OCI-LY1 (cell line): ENCODE results near the gene SDC4.

ENCODE experiments used
- H2AFZ ChIP-seq: fragments of 200-600 bp; sonication (generic), shearing (Covaris generic); 2 replicates; pipeline ENCODE4 v1.6.0; 2014; ENCODE audit warnings: antibody characterized with exemption, mild to moderate bottlenecking, low read length
- H3F3A ChIP-seq: fragments of 200-600 bp; sonication (generic), shearing (Covaris generic); 2 replicates; pipeline ENCODE4 v1.6.0; 2014; ENCODE audit warnings: mild to moderate bottlenecking, antibody characterized with exemption, low read length, moderate library complexity; ENCODE audit not compliant: insufficient read depth
- H3K27ac ChIP-seq: fragments of 200-600 bp; sonication (generic); 2 replicates; pipeline ENCODE4 v1.5.1; 2014; ENCODE audit warnings: low read length, mixed run types, mild to moderate bottlenecking, low read depth; ENCODE audit not compliant: poor library complexity, severe bottlenecking
- H3K27me3 ChIP-seq: fragments of 200-600 bp; sonication (generic); 2 replicates; pipeline ENCODE4 v1.6.0; 2014; ENCODE audit warnings: antibody characterized with exemption, mild to moderate bottlenecking, low read length, moderate library complexity; ENCODE audit not compliant: insufficient read depth
- H3K36me3 ChIP-seq: fragments of 200-600 bp; sonication (generic); 2 replicates; pipeline ENCODE4 v1.6.1; 2014; ENCODE audit warnings: mild to moderate bottlenecking, antibody characterized with exemption, low read length, moderate library complexity, mixed read lengths; ENCODE audit not compliant: insufficient read depth
- H3K4me1 ChIP-seq: fragments of 200-600 bp; sonication (generic); 2 replicates; pipeline ENCODE4 v1.5.1; 2014; ENCODE audit warnings: mild to moderate bottlenecking, low read length, moderate library complexity; ENCODE audit not compliant: insufficient read depth, severe bottlenecking
- H3K4me2 ChIP-seq: fragments of 200-600 bp; sonication (generic), shearing (Covaris generic); 2 replicates; pipeline ENCODE4 v1.6.1; 2014; ENCODE audit warnings: low read length
- H3K4me3 ChIP-seq: fragments of 200-600 bp; sonication (generic); 2 replicates; pipeline ENCODE4 v1.5.1; 2014; ENCODE audit warnings: low read length, low read depth, mild to moderate bottlenecking, mixed read lengths; ENCODE audit not compliant: poor library complexity, severe bottlenecking
- H3K79me2 ChIP-seq: fragments of 200-600 bp; shearing (Covaris generic); 2 replicates; pipeline ENCODE4 v1.6.1; 2016; ENCODE audit warnings: mixed run types, low read length, mixed read lengths; ENCODE audit not compliant: insufficient read depth
- H3K9ac ChIP-seq: fragments of 200-600 bp; sonication (generic), shearing (Covaris generic); 2 replicates; pipeline ENCODE4 v1.6.1; 2014; ENCODE audit warnings: mild to moderate bottlenecking, low read length, mixed read lengths
- H3K9me2 ChIP-seq: fragments of 200-600 bp; sonication (generic), shearing (Covaris generic); 2 replicates; pipeline ENCODE4 v1.6.1; 2014; ENCODE audit warnings: low read depth, mild to moderate bottlenecking, low read length, mixed read lengths
- H3K9me3 ChIP-seq: fragments of 200-600 bp; shearing (Covaris generic); 2 replicates; pipeline ENCODE4 v1.6.1; 2014; ENCODE audit warnings: low read length, mixed read lengths
- H4K20me1 ChIP-seq: fragments of 200-600 bp; sonication (generic), shearing (Covaris generic); 2 replicates; pipeline ENCODE4 v1.6.0; 2016; ENCODE audit warnings: mild to moderate bottlenecking, low read length; ENCODE audit not compliant: insufficient read depth
- CTCF ChIP-seq: fragments of 200-600 bp; sonication (generic), shearing (Covaris generic); IDR thresholded peaks from 2 replicates; pipeline ENCODE4 v1.5.1; 2017; ENCODE audit warnings: mild to moderate bottlenecking, antibody characterized with exemption, low read length, moderate library complexity, mixed read lengths
- EZH2 ChIP-seq: fragments of 200-600 bp; sonication (generic), shearing (Covaris generic); IDR thresholded peaks from 2 replicates; pipeline ENCODE4 v1.8.0; 2017; ENCODE audit warnings: borderline replicate concordance, mixed run types, mild to moderate bottlenecking, antibody characterized with exemption, low read length, moderate library complexity, mixed read lengths

SDC4 gene

GRCh38 chr20:45374966-45375365 is 26.7 kb upstream of the SDC4 start:
- 0 out of 2 replicates have a peak, but pooled peaks cover 3% of the 10 kb centered on the region for H3F3A ChIP-seq
- H3K4me2 ChIP-seq, result no peak overlapping the region
- no peaks in the 10 kb centered on the region for H4K20me1 ChIP-seq
- TF ChIP-seq EZH2, result no peak
- TF ChIP-seq CTCF, result no peak
- H3K36me3 ChIP-seq, result no peaks in the 10 kb centered on the region
- H3K9me3 ChIP-seq, result no peaks in the 10 kb centered on the region
- H2AFZ ChIP-seq, result no peak overlapping the region
- no peak overlapping the region for H3K9ac ChIP-seq
- peaks cover 7% of the 10 kb centered on the region for H3K4me1 ChIP-seq
- H3K27ac ChIP-seq, result no peak overlapping the region
- H3K27me3 ChIP-seq, result no peaks in the 10 kb centered on the region
- H3K4me3 ChIP-seq, result no peak overlapping the region
- H3K9me2 ChIP-seq, result no peaks in the 10 kb centered on the region
- no peaks in the 10 kb centered on the region for H3K79me2 ChIP-seq

GRCh38 chr20:45374101-45374467 is 25.9 kb upstream of the SDC4 start:
- H3K27ac ChIP-seq, result no peak overlapping the region
- no peak overlapping the region for H3K9ac ChIP-seq
- no peak overlapping the region for H3K4me3 ChIP-seq
- H3K9me2 ChIP-seq, result no peaks in the 10 kb centered on the region
- H3F3A ChIP-seq, result 0 out of 2 replicates have a peak, but pooled peaks cover 3% of the 10 kb centered on the region
- H3K79me2 ChIP-seq, result no peaks in the 10 kb centered on the region
- no peak overlapping the region for H2AFZ ChIP-seq
- no peaks in the 10 kb centered on the region for H3K36me3 ChIP-seq
- no peaks in the 10 kb centered on the region for H3K9me3 ChIP-seq
- H3K4me1 ChIP-seq, result peaks cover 9% of the 10 kb centered on the region
- no peaks in the 10 kb centered on the region for H3K27me3 ChIP-seq
- no peak overlapping the region for H3K4me2 ChIP-seq
- TF ChIP-seq EZH2 (no peak), CTCF (no peak)
- H4K20me1 ChIP-seq, result no peaks in the 10 kb centered on the region

GRCh38 chr20:45373353-45374100 is 25.3 kb upstream of the SDC4 start:
- TF ChIP-seq EZH2 (no peak), CTCF (peak; percentile 97)
- H3K36me3 ChIP-seq, result no peaks in the 10 kb centered on the region
- no peaks in the 10 kb centered on the region for H3K9me3 ChIP-seq
- H2AFZ ChIP-seq, result no peak overlapping the region
- H3K4me2 ChIP-seq, result peak overlapping the region; percentile 70
- H3K4me1 ChIP-seq, result peaks cover 14% of the 10 kb centered on the region
- peak overlapping the region; percentile 52 for H3K4me3 ChIP-seq
- H3K27me3 ChIP-seq, result no peaks in the 10 kb centered on the region
- H3K27ac ChIP-seq, result no peak overlapping the region
- H3K9ac ChIP-seq, result peak overlapping the region; percentile 8; the same call in 1 of the 2 replicates
- 0 out of 2 replicates have a peak, but pooled peaks cover 3% of the 10 kb centered on the region for H3F3A ChIP-seq
- H4K20me1 ChIP-seq, result no peaks in the 10 kb centered on the region
- H3K79me2 ChIP-seq, result no peaks in the 10 kb centered on the region
- no peaks in the 10 kb centered on the region for H3K9me2 ChIP-seq
